ENCODE data around the gene AUH.

- no peak for TF ChIP-seq SMC3 (conservative IDR thresholded peaks at IDR 0.05; ENCODE audit: poor library complexity)
- no peak for TF ChIP-seq CTCF (IDR thresholded peaks at IDR 0.05; ENCODE audit: poor library complexity, severe bottlenecking)
- no peak for TF ChIP-seq EZH2 (IDR thresholded peaks at IDR 0.05; ENCODE audit: borderline replicate concordance, insufficient read depth, low read length, poor library complexity, severe bottlenecking)
- no peak for TF ChIP-seq POLR2AphosphoS5 (IDR thresholded peaks at IDR 0.05)
- no peak for TF ChIP-seq EP300 (conservative IDR thresholded peaks at IDR 0.05; ENCODE audit: poor library complexity, severe bottlenecking)
- TF ChIP-seq REST (IDR thresholded peaks at IDR 0.05; ENCODE audit: borderline replicate concordance) = no peak
- no peak for TF ChIP-seq TAF1 (IDR thresholded peaks at IDR 0.05; ENCODE audit: low read depth)
- TF ChIP-seq RAD21 (conservative IDR thresholded peaks at IDR 0.05) = no peak
These were observed 95.3 kb downstream of the AUH start for GRCh38 chr9:91266448-91266847.
